ENCODE results near the gene RAPGEF4.

The RAPGEF4 gene

GRCh38 chr2:172905937-172906811 lies 170.5 kb downstream of the RAPGEF4 start:
- no peak for DNase-seq (ENCODE audit: low read depth)

GRCh38 chr2:172908275-172908674 lies 172.6 kb downstream of the RAPGEF4 start:
- no peak for DNase-seq (ENCODE audit: low read depth)

- DNase-seq (ENCODE audit: low read depth): no peak
Measured at GRCh38 chr2:172909454-172909853, 173.8 kb downstream of the RAPGEF4 start.

- no peak for DNase-seq (ENCODE audit: low read depth)
Measured at GRCh38 chr2:172912266-172912665, 176.6 kb downstream of the RAPGEF4 start.

GRCh38 chr2:172914341-172915008 lies 178.8 kb downstream of the RAPGEF4 start:
- no peak for DNase-seq (ENCODE audit: low read depth)

- DNase-seq (ENCODE audit: low read depth): no peak
Measured at GRCh38 chr2:172917716-172918115, 182.1 kb downstream of the RAPGEF4 start.

GRCh38 chr2:172919732-172920131 lies 184.1 kb downstream of the RAPGEF4 start:
- DNase-seq (ENCODE audit: low read depth): no peak

- DNase-seq (ENCODE audit: low read depth): no peak
Measured at GRCh38 chr2:172921532-172922236, 186.0 kb downstream of the RAPGEF4 start.

GRCh38 chr2:172922306-172922705 lies 186.7 kb downstream of the RAPGEF4 start:
- DNase-seq (ENCODE audit: low read depth): no peak

GRCh38 chr2:172922815-172923214 lies 187.2 kb downstream of the RAPGEF4 start:
- DNase-seq (ENCODE audit: low read depth): no peak

- no peak for DNase-seq (ENCODE audit: low read depth)
Measured at GRCh38 chr2:172924097-172924660, 188.5 kb downstream of the RAPGEF4 start.

GRCh38 chr2:172925600-172925999 lies 190.0 kb downstream of the RAPGEF4 start:
- no peak for DNase-seq (ENCODE audit: low read depth)

GRCh38 chr2:172926785-172927640 lies 191.4 kb downstream of the RAPGEF4 start:
- DNase-seq (ENCODE audit: low read depth): no peak

GRCh38 chr2:172927641-172928357 lies 192.2 kb downstream of the RAPGEF4 start:
- no peak for DNase-seq (ENCODE audit: low read depth)

GRCh38 chr2:172928756-172929155 lies 193.1 kb downstream of the RAPGEF4 start:
- DNase-seq (ENCODE audit: low read depth): no peak

- DNase-seq (ENCODE audit: low read depth): no peak
Measured at GRCh38 chr2:172929644-172930043, 194.0 kb downstream of the RAPGEF4 start.

- DNase-seq (ENCODE audit: low read depth): no peak
Measured at GRCh38 chr2:172930871-172931255, 195.2 kb downstream of the RAPGEF4 start.

- DNase-seq (ENCODE audit: low read depth): no peak
Measured at GRCh38 chr2:172931256-172931894, 195.7 kb downstream of the RAPGEF4 start.

- DNase-seq (ENCODE audit: low read depth): peak; percentile 35
Measured at GRCh38 chr2:172931918-172932520, 196.4 kb downstream of the RAPGEF4 start.
